Muscle of leg (tissue), 11 donors: Measurements from ENCODE around the gene OTUB2. TPM values are rescaled to one million over a fixed set of nuclear protein-coding genes. Genes with fewer than 3 reads are reported as not detected.

Source experiments
- DNase-seq: peaks from one replicate; pipeline ENCODE4 v3.0.0; 2013
- H3K27ac ChIP-seq: one replicate; pipeline ENCODE4 v1.5.1; 2013; ENCODE audit warnings: mild to moderate bottlenecking, low read length, control low read depth
- H3K27me3 ChIP-seq: one replicate; pipeline ENCODE4 v1.6.1; 2013; ENCODE audit warnings: low read length; ENCODE audit not compliant: control insufficient read depth, insufficient read depth
- H3K36me3 ChIP-seq: one replicate; pipeline ENCODE4 v1.6.1; 2013; ENCODE audit warnings: low read length; ENCODE audit not compliant: control insufficient read depth, insufficient read depth
- H3K4me1 ChIP-seq: one replicate; pipeline ENCODE4 v1.6.1; 2013; ENCODE audit warnings: low read length; ENCODE audit not compliant: control insufficient read depth, insufficient read depth
- H3K4me3 ChIP-seq: one replicate; pipeline ENCODE4 v1.5.1; 2013; ENCODE audit warnings: low read length, control low read depth
- H3K9me3 ChIP-seq: replicated peaks from 2 replicates; pipeline ENCODE4 v1.6.1; 2013; ENCODE audit warnings: low read depth, low read length; ENCODE audit not compliant: control insufficient read depth
- WGBS: methylation state at CpG from one replicate; pipeline ENCODE4 v1.1.5; 2013; ENCODE audit warnings: missing lambda C conversion rate; ENCODE audit not compliant: insufficient coverage; 5-methylcytosine and 5-hydroxymethylcytosine counted together
- polyA plus RNA-seq, 8 donors: library from polyadenylated mRNA; unstranded; fragments of 120-200 nt; gene quantifications; one replicate each; pipeline versions ENCODE4 v1.2.1 to v1.2.3, GENCODE V29; 2013; ENCODE audit warnings: inconsistent platforms in 1 of 8, low replicate concordance in 1 of 8; ENCODE audit not compliant: insufficient read length in 8 of 8, insufficient read depth in 1 of 8
- total RNA-seq: library from RNA; stranded (reverse); fragments of 120-200 nt; gene quantifications from one replicate; pipeline ENCODE4 v1.2.4, GENCODE V29; 2013

Gene OTUB2
- total and polyA plus RNA-seq, 9 donors: 0.59 to 1.3 (median 1.0) TPM

- H3K27ac ChIP-seq: no peak overlapping the region
- H3K4me3 ChIP-seq: no peak overlapping the region
- 83% methylated on average over 2 of the region's 3 CpGs for WGBS
- H3K36me3 ChIP-seq: no peaks in the 10 kb centered on the region
- no peaks in the 10 kb centered on the region for H3K27me3 ChIP-seq
- no peak for DNase-seq
- no peaks in the 10 kb centered on the region for H3K9me3 ChIP-seq
- H3K4me1 ChIP-seq: peaks cover 75% of the 10 kb centered on the region
These were observed 42.1 kb upstream of the OTUB2 start for GRCh38 chr14:93984070-93984469.

GRCh38 chr14:93984987-93985410 lies 41.1 kb upstream of the OTUB2 start:
- H3K4me1 ChIP-seq: peaks cover 74% of the 10 kb centered on the region
- DNase-seq: peak; percentile 28
- H3K27me3 ChIP-seq: no peaks in the 10 kb centered on the region
- no peaks in the 10 kb centered on the region for H3K9me3 ChIP-seq
- H3K36me3 ChIP-seq: no peaks in the 10 kb centered on the region
- no peak overlapping the region for H3K27ac ChIP-seq
- WGBS: 30% methylated on average over 6 of the region's 7 CpGs
- H3K4me3 ChIP-seq: no peak overlapping the region

DNA sequence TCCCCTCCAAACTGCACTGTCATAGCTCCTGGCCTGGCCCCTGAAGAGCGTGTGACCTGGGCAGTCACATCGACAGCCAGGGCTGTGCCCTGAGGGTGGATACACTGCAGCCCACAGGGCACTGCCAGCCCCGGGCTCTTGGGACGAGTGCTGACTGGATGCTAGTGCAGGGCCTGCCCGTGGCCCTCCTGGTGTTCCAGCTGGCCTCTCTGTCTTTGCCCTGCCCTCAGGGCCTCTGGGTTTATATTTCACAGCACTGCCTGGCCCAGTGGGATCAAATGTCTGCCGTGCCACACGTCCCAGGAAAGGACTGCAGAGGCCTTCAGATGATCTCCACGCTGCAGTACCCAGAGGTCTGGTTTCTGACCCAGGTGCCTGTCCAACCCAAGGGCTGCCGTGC lies 39.2 kb upstream of the OTUB2 start:
- WGBS: 46% methylated on average over 9 of the region's 9 CpGs
- Histone ChIP-seq H3K27me3 (no peaks in the 10 kb centered on the region), H3K27ac (peak overlapping the region; percentile 79), H3K36me3 (no peaks in the 10 kb centered on the region), H3K9me3 (no peaks in the 10 kb centered on the region), H3K4me3 (no peak overlapping the region), H3K4me1 (peaks cover 54% of the 10 kb centered on the region)
- peak; percentile 75 for DNase-seq

DNA sequence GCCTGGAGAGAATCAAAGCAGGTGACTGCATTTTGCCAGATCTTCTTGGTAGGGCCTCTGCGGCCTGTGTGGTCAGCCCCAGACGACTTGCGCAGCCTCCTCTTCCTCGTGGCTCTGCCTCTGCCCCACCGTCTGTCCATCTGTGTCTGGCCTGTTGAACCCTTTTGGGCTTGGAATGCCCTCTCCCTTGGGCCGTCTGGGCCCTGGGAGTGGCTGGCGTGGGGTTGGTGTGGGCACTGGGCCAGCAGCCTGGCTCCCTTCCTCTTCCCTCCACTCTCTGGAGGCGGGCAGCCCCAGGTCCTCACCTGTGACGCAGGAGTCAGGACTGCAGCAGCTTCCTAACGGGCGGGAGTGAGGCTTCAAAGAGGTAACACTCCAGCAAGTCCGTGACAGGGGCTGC lies 38.8 kb upstream of the OTUB2 start:
- WGBS: 74% methylated on average over 7 of the region's 12 CpGs
- Histone ChIP-seq H3K9me3 (no peaks in the 10 kb centered on the region), H3K36me3 (no peaks in the 10 kb centered on the region), H3K4me3 (no peak overlapping the region), H3K27ac (peak overlapping the region; percentile 79), H3K4me1 (peaks cover 50% of the 10 kb centered on the region), H3K27me3 (no peaks in the 10 kb centered on the region)
- no peak for DNase-seq

DNA sequence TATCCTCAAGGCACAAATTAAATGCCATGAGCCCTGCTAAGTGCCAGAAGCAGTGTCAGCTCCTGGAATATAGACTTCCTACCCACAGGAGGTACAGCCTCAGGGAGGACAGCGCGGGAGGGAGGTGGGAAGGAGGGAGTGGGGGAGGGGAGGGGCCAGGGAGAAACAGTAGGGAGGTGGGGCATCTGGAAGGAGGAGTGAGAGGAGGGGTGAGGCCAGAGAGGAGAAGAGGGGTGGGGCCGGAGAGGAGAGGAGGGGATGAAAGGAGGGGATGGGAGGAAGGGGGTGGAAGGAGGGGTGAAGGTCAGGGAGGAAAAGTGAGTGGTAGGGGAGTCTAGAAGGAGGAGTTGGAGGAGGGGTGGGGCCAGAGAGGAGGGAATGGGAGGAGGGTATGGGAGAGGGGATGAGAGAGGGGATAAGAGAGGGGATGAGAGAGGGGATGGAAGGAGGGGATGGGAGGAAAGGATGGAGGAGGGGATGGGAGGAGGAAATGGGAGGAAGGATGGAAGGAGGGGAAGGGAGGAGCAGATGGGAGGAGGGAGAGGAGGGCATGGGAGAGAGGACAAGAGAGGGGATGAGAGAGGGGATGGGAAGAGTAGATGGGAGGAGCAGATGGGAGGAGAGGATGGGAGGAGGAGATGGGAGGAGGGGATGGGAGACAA lies 38.2 kb upstream of the OTUB2 start:
- Histone ChIP-seq H3K4me1 (peaks cover 45% of the 10 kb centered on the region), H3K4me3 (no peak overlapping the region), H3K36me3 (no peaks in the 10 kb centered on the region), H3K27me3 (peaks cover 2% of the 10 kb centered on the region), H3K9me3 (no peaks in the 10 kb centered on the region), H3K27ac (no peak overlapping the region)
- DNase-seq: no peak
- WGBS: 63% methylated on average over 3 of the region's 3 CpGs

- no peaks in the 10 kb centered on the region for H3K36me3 ChIP-seq
- no peaks in the 10 kb centered on the region for H3K9me3 ChIP-seq
- no peak overlapping the region for H3K4me3 ChIP-seq
- DNase-seq: no peak
- 38% methylated on average over 1 of the region's 4 CpGs for WGBS
- peaks cover 32% of the 10 kb centered on the region for H3K4me1 ChIP-seq
- H3K27ac ChIP-seq: no peak overlapping the region
- peaks cover 2% of the 10 kb centered on the region for H3K27me3 ChIP-seq
These were observed 36.2 kb upstream of the OTUB2 start for GRCh38 chr14:93989939-93990338.

- Histone ChIP-seq H3K9me3 (no peaks in the 10 kb centered on the region), H3K4me1 (peaks cover 33% of the 10 kb centered on the region), H3K4me3 (no peak overlapping the region), H3K27me3 (peaks cover 4% of the 10 kb centered on the region), H3K36me3 (no peaks in the 10 kb centered on the region), H3K27ac (no peak overlapping the region)
- 81% methylated on average over 5 of the region's 10 CpGs for WGBS
- no peak for DNase-seq
These were observed 34.9 kb upstream of the OTUB2 start for GRCh38 chr14:93991212-93991611.

- no peak overlapping the region for H3K4me3 ChIP-seq
- H3K4me1 ChIP-seq: peaks cover 33% of the 10 kb centered on the region
- no peaks in the 10 kb centered on the region for H3K36me3 ChIP-seq
- no peaks in the 10 kb centered on the region for H3K9me3 ChIP-seq
- DNase-seq: no peak
- no peak overlapping the region for H3K27ac ChIP-seq
- peaks cover 5% of the 10 kb centered on the region for H3K27me3 ChIP-seq
- 92% methylated on average over 3 of the region's 4 CpGs for WGBS
These were observed 34.5 kb upstream of the OTUB2 start for GRCh38 chr14:93991649-93992048.

DNA sequence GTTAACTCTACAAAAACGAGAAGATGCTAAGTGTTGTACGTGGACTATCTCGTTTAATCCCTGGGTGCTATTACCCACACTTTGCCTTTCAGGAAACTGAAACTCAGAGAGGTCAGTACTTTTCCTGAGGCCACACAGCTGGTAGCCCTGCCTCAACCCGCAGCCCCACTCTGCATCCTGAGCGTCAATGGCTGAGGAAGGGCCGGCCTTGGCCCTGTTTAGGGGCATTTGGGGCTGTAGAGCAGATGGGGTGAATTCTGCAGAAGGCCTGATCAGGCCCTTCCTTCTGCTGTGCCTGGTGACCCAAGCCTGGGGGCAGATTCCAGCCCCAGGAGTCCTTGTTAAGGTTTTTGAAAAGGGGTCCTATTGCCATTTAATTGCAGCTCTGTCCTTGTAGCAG lies 32.8 kb upstream of the OTUB2 start:
- Histone ChIP-seq H3K27ac (no peak overlapping the region), H3K36me3 (no peaks in the 10 kb centered on the region), H3K9me3 (no peaks in the 10 kb centered on the region), H3K4me3 (no peak overlapping the region), H3K27me3 (peaks cover 7% of the 10 kb centered on the region), H3K4me1 (peaks cover 36% of the 10 kb centered on the region)
- WGBS: 77% methylated on average over 3 of the region's 6 CpGs
- no peak for DNase-seq

- Histone ChIP-seq H3K27ac (no peak overlapping the region), H3K4me3 (no peak overlapping the region), H3K9me3 (no peaks in the 10 kb centered on the region), H3K4me1 (peaks cover 44% of the 10 kb centered on the region), H3K36me3 (no peaks in the 10 kb centered on the region), H3K27me3 (peaks cover 7% of the 10 kb centered on the region)
- DNase-seq: peak; percentile 66
- WGBS: 50% methylated on average over 11 of the region's 13 CpGs
These were observed 31.0 kb upstream of the OTUB2 start for GRCh38 chr14:93994919-93995682.
